Transverse colon (tissue), 4 donors: ENCODE measurements around the gene UNC5A. TPM values are rescaled to one million over a fixed set of nuclear protein-coding genes. Genes with fewer than 3 reads are reported as not detected.

Experiments used
- DNase-seq: peaks from one replicate; pipeline ENCODE4 v3.0.0-alpha.2; 2019
- H3K27ac ChIP-seq, 4 donors: fragments of 200-600 bp; sonication (generic); 2 replicates each; pipeline ENCODE4 v1.5.1; 2016 to 2018; ENCODE audit warnings: inconsistent platforms in 4 of 4
- H3K27me3 ChIP-seq: fragments of 200-600 bp; sonication (generic); 2 replicates; pipeline ENCODE4 v1.5.1; 2017; ENCODE audit warnings: inconsistent platforms
- H3K36me3 ChIP-seq, 4 donors: fragments of 200-600 bp; sonication (generic); 2 replicates each; pipeline ENCODE4 v1.5.1; 2017 to 2019; ENCODE audit warnings: inconsistent platforms in 4 of 4
- H3K4me1 ChIP-seq, 4 donors: fragments of 200-600 bp; sonication (generic); 2 replicates each; pipeline ENCODE4 v1.5.1; 2017 to 2020; ENCODE audit warnings: inconsistent platforms in 4 of 4
- H3K4me3 ChIP-seq, 4 donors: fragments of 200-600 bp; sonication (generic); 1 replicate in 1 of 4; 2 replicates in 3 of 4; pipeline versions ENCODE4 v1.5.1 to v1.6.1; 2017 to 2019; ENCODE audit warnings: inconsistent platforms in 4 of 4
- H3K9me3 ChIP-seq, 2 donors: fragments of 200-600 bp; sonication (generic); 2 replicates each; pipeline ENCODE4 v1.5.1; 2017 to 2019; ENCODE audit warnings: inconsistent platforms in 2 of 2
- CTCF ChIP-seq, 5 experiments: fragments of 200-600 bp in 3 of 5; fragments of 450-650 bp in 2 of 5; sonication (generic) in 3 of 5; IDR thresholded peaks; 1 replicate in 2 of 5; 2 replicates in 3 of 5; pipeline ENCODE4 v1.5.1; 2016 to 2017; ENCODE audit warnings: antibody characterized with exemption in 5 of 5, inconsistent platforms in 3 of 5, mild to moderate bottlenecking in 2 of 5, moderate library complexity in 1 of 5
- EP300 ChIP-seq: sonication (generic); formaldehyde crosslinking; IDR thresholded peaks from one replicate; pipeline ENCODE4 v1.6.1; 2017; ENCODE audit warnings: antibody characterized with exemption, low read depth
- POLR2A ChIP-seq: fragments of 450-650 bp; IDR thresholded peaks from one replicate; pipeline ENCODE4 v1.6.1; 2016; ENCODE audit warnings: antibody characterized with exemption, mild to moderate bottlenecking, moderate library complexity
- POLR2AphosphoS5 ChIP-seq, 3 donors: sonication (generic); formaldehyde crosslinking; IDR thresholded peaks; one replicate each; pipeline ENCODE4 v1.6.1; 2016; ENCODE audit warnings: antibody characterized with exemption in 3 of 3
- WGBS, 2 donors: methylation state at CpG; one replicate each; pipeline ENCODE4 v1.1.5; 2018; ENCODE audit warnings: low coverage in 1 of 2; 5-methylcytosine and 5-hydroxymethylcytosine counted together
- in situ Hi-C, 4 donors: fragments of 200-750 bp; cut with MboI; loops; one replicate each; pipeline versions ENCODE4 v1.15.0 to v1.15.1; 2017; ENCODE audit warnings: low sequenced_read_pairs in 3 of 4, low pct_ligation_motif_present in 1 of 4, low pct_unique_long_range_greater_than_20kb in 1 of 4
- intact Hi-C: fragments of 100-400 bp; cut with DNase I; formaldehyde crosslinking; loops from one replicate; pipeline ENCODE4 v1.15.1; 2023; ENCODE audit warnings: low total_unique reads
- total RNA-seq, 4 donors: library from RNA; depleted of rRNA; stranded (reverse); fragments of >200 nt; gene quantifications; one replicate each; pipeline ENCODE4 v1.1.0, GENCODE V29; 2016

The UNC5A gene
- total RNA-seq, 4 donors from 2014 or later: 0.32 TPM; not detected in 3

GRCh38 chr5:176793343-176793699 is 17.0 kb upstream of the UNC5A start:
- TF ChIP-seq POLR2AphosphoS5 (IDR thresholded peaks at IDR 0.05) (no peak), POLR2A (no peak), EP300 (no peak), CTCF (IDR thresholded peaks at IDR 0.05) (no peak)
- peaks cover 90% of the 10 kb centered on the region for H3K27me3 ChIP-seq
- in situ Hi-C loops: no loop called here

GRCh38 chr5:176793736-176794135 is 16.6 kb upstream of the UNC5A start:
- WGBS, 2 donors: 54 to 66% methylated on average over 5 to 8 of the region's 8 CpGs
- no peaks in the 10 kb centered on the region for H3K36me3 ChIP-seq
- in situ Hi-C loops: no loop called here
- no peak for DNase-seq
- intact Hi-C loops: no loop called here
- H3K27ac ChIP-seq: no peak overlapping the region
- peaks cover 88% of the 10 kb centered on the region for H3K27me3 ChIP-seq
- TF ChIP-seq POLR2A (no peak), CTCF (IDR thresholded peaks at IDR 0.05) (no peak), POLR2AphosphoS5 (IDR thresholded peaks at IDR 0.05) (no peak), EP300 (no peak)
- no peak overlapping the region for H3K4me3 ChIP-seq
- H3K4me1 ChIP-seq: no peaks in the 10 kb centered on the region
- no peaks in the 10 kb centered on the region for H3K9me3 ChIP-seq

More at GRCh38 chr5:176793343-176793699, 17.0 kb upstream of the UNC5A start:
- Histone ChIP-seq H3K36me3 (no peaks in the 10 kb centered on the region), H3K9me3 (no peaks in the 10 kb centered on the region), H3K4me3 (no peak overlapping the region), H3K4me1 (no peaks in the 10 kb centered on the region), H3K27ac (no peak overlapping the region)
- DNase-seq: no peak
- 14% methylated on average over 9 of the region's 9 CpGs; no CpG with 5 or more reads in 1 of the 2 donors for WGBS, 2 donors
- intact Hi-C loops: no loop called here

- no peak overlapping the region for H3K4me3 ChIP-seq
- peaks cover 81% of the 10 kb centered on the region for H3K27me3 ChIP-seq
- TF ChIP-seq POLR2A (no peak), POLR2AphosphoS5 (IDR thresholded peaks at IDR 0.05) (no peak), CTCF (IDR thresholded peaks at IDR 0.05) (no peak), EP300 (no peak)
- no peak overlapping the region for H3K27ac ChIP-seq
- no peaks in the 10 kb centered on the region for H3K36me3 ChIP-seq
- in situ Hi-C loops (no loop called here), intact Hi-C loops (no loop called here)
- 77 to 83% methylated on average over 5 to 6 of the region's 6 CpGs for WGBS, 2 donors
- DNase-seq: no peak
- H3K9me3 ChIP-seq: no peaks in the 10 kb centered on the region
- no peaks in the 10 kb centered on the region for H3K4me1 ChIP-seq
These were observed 15.8 kb upstream of the UNC5A start for GRCh38 chr5:176794509-176794908.

- H3K36me3 ChIP-seq: no peaks in the 10 kb centered on the region
- WGBS, 2 donors: 41 to 43% methylated on average over 3 to 9 of the region's 9 CpGs
- in situ Hi-C loops: no loop called here
- H3K27ac ChIP-seq: no peak overlapping the region
- intact Hi-C loops: no loop called here
- DNase-seq: no peak
- TF ChIP-seq POLR2AphosphoS5 (IDR thresholded peaks at IDR 0.05) (no peak), POLR2A (no peak), CTCF (IDR thresholded peaks at IDR 0.05) (no peak), EP300 (no peak)
- H3K4me1 ChIP-seq: no peaks in the 10 kb centered on the region
- H3K9me3 ChIP-seq: no peaks in the 10 kb centered on the region
- no peak overlapping the region for H3K4me3 ChIP-seq
- H3K27me3 ChIP-seq: peaks cover 67% of the 10 kb centered on the region
These were observed 13.9 kb upstream of the UNC5A start for GRCh38 chr5:176796411-176796810.
